22Rv1 (cell line): Measurements from ENCODE around the gene NAT9.
A peak's percentile ranks its signal among the peaks of the same experiment; 100 is the strongest.

Experiments
- H3K27ac ChIP-seq: fragments of 450-650 bp; 2 replicates; pipeline ENCODE4 v1.5.1; 2017
- ZFX ChIP-seq: fragments of 450-650 bp; IDR thresholded peaks from 2 replicates; pipeline ENCODE4 v1.6.1; 2017; ENCODE audit warnings: antibody characterized with exemption, borderline replicate concordance
- TF ChIP-seq, protein P1 (sequence below): fragments of 450-650 bp; IDR thresholded peaks from 2 replicates; pipeline ENCODE4 v1.5.1; 2017; ENCODE audit warnings: mild to moderate bottlenecking

NAT9 gene

GRCh38 chr17:74778960-74779359, 2.8 kb upstream of the NAT9 start:
- no peak for TF ChIP-seq ZFX
- no peak overlapping the region for H3K27ac ChIP-seq

- no peak overlapping the region for H3K27ac ChIP-seq
- TF ChIP-seq, protein P1, sequence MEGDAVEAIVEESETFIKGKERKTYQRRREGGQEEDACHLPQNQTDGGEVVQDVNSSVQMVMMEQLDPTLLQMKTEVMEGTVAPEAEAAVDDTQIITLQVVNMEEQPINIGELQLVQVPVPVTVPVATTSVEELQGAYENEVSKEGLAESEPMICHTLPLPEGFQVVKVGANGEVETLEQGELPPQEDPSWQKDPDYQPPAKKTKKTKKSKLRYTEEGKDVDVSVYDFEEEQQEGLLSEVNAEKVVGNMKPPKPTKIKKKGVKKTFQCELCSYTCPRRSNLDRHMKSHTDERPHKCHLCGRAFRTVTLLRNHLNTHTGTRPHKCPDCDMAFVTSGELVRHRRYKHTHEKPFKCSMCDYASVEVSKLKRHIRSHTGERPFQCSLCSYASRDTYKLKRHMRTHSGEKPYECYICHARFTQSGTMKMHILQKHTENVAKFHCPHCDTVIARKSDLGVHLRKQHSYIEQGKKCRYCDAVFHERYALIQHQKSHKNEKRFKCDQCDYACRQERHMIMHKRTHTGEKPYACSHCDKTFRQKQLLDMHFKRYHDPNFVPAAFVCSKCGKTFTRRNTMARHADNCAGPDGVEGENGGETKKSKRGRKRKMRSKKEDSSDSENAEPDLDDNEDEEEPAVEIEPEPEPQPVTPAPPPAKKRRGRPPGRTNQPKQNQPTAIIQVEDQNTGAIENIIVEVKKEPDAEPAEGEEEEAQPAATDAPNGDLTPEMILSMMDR: no peak
- no peak for TF ChIP-seq ZFX
Observed at GRCh38 chr17:74777901-74778515, 1.9 kb upstream of the NAT9 start.

- H3K27ac ChIP-seq: peak overlapping the region; percentile 68
- TF ChIP-seq, protein P1: no peak
- TF ChIP-seq ZFX: no peak
Observed at GRCh38 chr17:74776990-74777389, 845 bp upstream of the NAT9 start.

DNA sequence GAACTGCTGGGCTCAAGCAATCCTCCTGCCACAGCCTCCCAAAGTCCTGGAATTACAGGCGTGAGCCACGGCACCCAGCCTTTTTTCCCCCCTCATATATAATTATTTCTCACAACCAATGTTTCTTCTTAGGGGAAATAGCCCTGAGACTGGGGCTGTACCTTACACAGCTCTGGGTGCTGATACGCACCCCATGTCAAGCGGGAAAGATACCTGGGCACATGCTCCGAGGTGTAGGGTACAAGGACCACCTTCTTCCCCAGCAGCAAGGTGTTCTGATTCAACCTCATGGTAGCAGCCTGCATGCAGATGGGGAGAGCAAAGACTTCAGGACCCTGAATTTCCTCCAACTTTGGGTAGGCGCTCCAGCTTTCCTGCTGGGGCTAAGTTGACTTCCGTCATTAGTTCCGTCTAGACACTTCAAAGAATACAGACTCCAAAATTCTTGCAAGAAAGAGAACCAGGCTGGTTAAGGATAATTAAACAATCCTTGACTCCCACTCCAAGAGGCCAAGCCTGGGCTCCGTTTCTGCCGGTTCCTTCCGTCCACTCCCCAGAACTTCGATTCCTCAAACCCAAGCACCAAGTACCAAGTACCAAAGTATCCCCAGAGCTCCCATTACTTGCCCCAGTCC, 619 bp downstream of the NAT9 start:
- no peak for TF ChIP-seq ZFX
- TF ChIP-seq, protein P1: no peak
- peak overlapping the region; percentile 68 for H3K27ac ChIP-seq

DNA sequence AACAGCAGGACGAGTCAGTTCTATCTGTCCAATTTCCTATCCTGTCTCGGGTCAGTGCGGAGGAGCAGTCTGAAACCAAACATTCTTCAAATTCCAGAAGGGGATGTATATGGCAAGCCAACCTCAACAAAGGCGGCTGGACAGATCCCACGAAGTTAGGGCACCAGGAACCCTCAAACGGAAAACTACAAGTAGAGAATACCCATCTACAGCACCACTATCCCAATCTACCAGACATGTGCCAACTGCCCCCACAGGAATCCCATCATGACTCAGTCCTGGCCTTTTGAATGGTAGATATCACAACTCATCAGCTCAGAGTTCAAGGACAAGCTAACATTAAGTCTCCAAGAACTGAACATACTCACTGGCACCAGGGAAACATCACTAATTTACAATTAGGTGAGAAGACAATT, 2.3 kb downstream of the NAT9 start:
- no peak overlapping the region for H3K27ac ChIP-seq
- TF ChIP-seq, protein P1: no peak
- TF ChIP-seq ZFX: no peak

- TF ChIP-seq, protein P1: no peak
- no peak for TF ChIP-seq ZFX
- H3K27ac ChIP-seq: no peak overlapping the region
Observed at GRCh38 chr17:74773414-74773813, 2.7 kb downstream of the NAT9 start.

GRCh38 chr17:74772053-74772452, 4.1 kb downstream of the NAT9 start:
- TF ChIP-seq, protein P1: no peak
- TF ChIP-seq ZFX: no peak
- no peak overlapping the region for H3K27ac ChIP-seq
